H9 (cell line): Measurements from ENCODE around the gene EN1. TPM values are rescaled to one million over a fixed set of nuclear protein-coding genes. Genes with fewer than 3 reads are reported as not detected.
A peak's percentile ranks its signal among the peaks of the same experiment; 100 is the strongest.

Experiments
- DNase-seq: peaks from one replicate; pipeline ENCODE4 v3.0.0-alpha.2; 2017
- H2AFZ ChIP-seq: one replicate; pipeline ENCODE4 v1.6.1; 2013; ENCODE audit warnings: mild to moderate bottlenecking, low read length, control low read depth, moderate library complexity
- H2AK5ac ChIP-seq: 2 replicates; pipeline ENCODE4 v1.6.1; 2013; ENCODE audit warnings: low read length, control low read depth, mixed read lengths; ENCODE audit not compliant: insufficient read length
- H2BK120ac ChIP-seq: one replicate; pipeline ENCODE4 v1.6.1; 2013; ENCODE audit warnings: low read depth, mild to moderate bottlenecking, low read length, control low read depth, inconsistent platforms; ENCODE audit not compliant: poor library complexity, severe bottlenecking
- H2BK12ac ChIP-seq: 2 replicates; pipeline ENCODE4 v1.6.1; 2013; ENCODE audit warnings: low read length, control low read depth, mixed read lengths, low read depth; ENCODE audit not compliant: insufficient read length
- H2BK15ac ChIP-seq: 2 replicates; pipeline ENCODE4 v1.6.1; 2013; ENCODE audit warnings: low read depth, low read length, control low read depth
- H2BK20ac ChIP-seq: one replicate; pipeline ENCODE4 v1.6.1; 2013; ENCODE audit warnings: low read depth, mild to moderate bottlenecking, low read length, control low read depth, inconsistent platforms; ENCODE audit not compliant: poor library complexity, severe bottlenecking
- H2BK5ac ChIP-seq: 2 replicates; pipeline ENCODE4 v1.6.1; 2013; ENCODE audit warnings: low read length, control low read depth, mixed read lengths; ENCODE audit not compliant: insufficient read length
- H3K14ac ChIP-seq: 2 replicates; pipeline ENCODE4 v1.6.1; 2013; ENCODE audit warnings: low read length, control low read depth; ENCODE audit not compliant: insufficient read depth
- H3K18ac ChIP-seq: 2 replicates; pipeline ENCODE4 v1.6.1; 2013; ENCODE audit warnings: low read depth, mild to moderate bottlenecking, mixed read lengths, low read length, control low read depth; ENCODE audit not compliant: insufficient read length
- H3K23ac ChIP-seq: 2 replicates; pipeline ENCODE4 v1.6.1; 2013; ENCODE audit warnings: low read length, control low read depth, mixed read lengths, low read depth; ENCODE audit not compliant: insufficient read length
- H3K23me2 ChIP-seq: 2 replicates; pipeline ENCODE4 v1.6.1; 2013; ENCODE audit warnings: low read depth, mild to moderate bottlenecking, mixed read lengths, low read length, control low read depth; ENCODE audit not compliant: insufficient read length, poor library complexity, severe bottlenecking
- H3K27ac ChIP-seq: 2 replicates; pipeline ENCODE4 v1.5.1; 2013; ENCODE audit warnings: low read length, control low read depth, mixed read lengths, low read depth; ENCODE audit not compliant: insufficient read length
- H3K27me3 ChIP-seq: 2 replicates; pipeline ENCODE4 v1.6.1; 2013; ENCODE audit warnings: low read length, control low read depth, inconsistent platforms; ENCODE audit not compliant: insufficient read depth
- H3K4ac ChIP-seq: 2 replicates; pipeline ENCODE4 v1.6.1; 2013; ENCODE audit warnings: low read depth, mild to moderate bottlenecking, control low read depth, inconsistent platforms, low read length, moderate library complexity
- H3K4me1 ChIP-seq: 2 replicates; pipeline ENCODE4 v1.6.1; 2013; ENCODE audit warnings: low read length, control low read depth, inconsistent platforms; ENCODE audit not compliant: insufficient read depth
- H3K4me2 ChIP-seq: 2 replicates; pipeline ENCODE4 v1.6.1; 2013; ENCODE audit warnings: low read length, control low read depth, mixed read lengths; ENCODE audit not compliant: insufficient read length, insufficient read depth
- H3K56ac ChIP-seq: 2 replicates; pipeline ENCODE4 v1.6.1; 2013; ENCODE audit warnings: low read depth, mild to moderate bottlenecking, mixed read lengths, low read length, control low read depth; ENCODE audit not compliant: insufficient read length
- H3K79me1 ChIP-seq: 2 replicates; pipeline ENCODE4 v1.6.1; 2013; ENCODE audit warnings: low read depth, mild to moderate bottlenecking, moderate library complexity, low read length, control low read depth, inconsistent platforms; ENCODE audit not compliant: insufficient read depth, poor library complexity, severe bottlenecking
- H3K79me2 ChIP-seq: 2 replicates; pipeline ENCODE4 v1.6.1; 2013; ENCODE audit warnings: low read length, control low read depth, inconsistent platforms; ENCODE audit not compliant: insufficient read depth
- H3K9ac ChIP-seq: 2 replicates; pipeline ENCODE4 v1.6.1; 2013; ENCODE audit warnings: low read length, control low read depth, mixed read lengths; ENCODE audit not compliant: insufficient read length; ENCODE audit errors: extremely low read depth
- H3K9me3 ChIP-seq: one replicate; pipeline ENCODE4 v1.6.1; 2013; ENCODE audit warnings: low read depth, low read length, inconsistent platforms; ENCODE audit not compliant: control insufficient read depth
- H3T11ph ChIP-seq: one replicate; pipeline ENCODE4 v1.6.1; 2013; ENCODE audit warnings: mild to moderate bottlenecking, low read length, control low read depth, inconsistent platforms
- H4K20me1 ChIP-seq: one replicate; pipeline ENCODE4 v1.6.1; 2013; ENCODE audit not compliant: control insufficient read depth, insufficient read length, insufficient read depth
- H4K5ac ChIP-seq: 2 replicates; pipeline ENCODE4 v1.6.1; 2013; ENCODE audit warnings: low read depth, mild to moderate bottlenecking, mixed read lengths, low read length, control low read depth; ENCODE audit not compliant: insufficient read length
- H4K8ac ChIP-seq: replicated peaks from 2 replicates; pipeline ENCODE4 v1.6.1; 2013; ENCODE audit warnings: low read length, control low read depth, mixed read lengths, low read depth; ENCODE audit not compliant: insufficient read length
- H4K91ac ChIP-seq: 2 replicates; pipeline ENCODE4 v1.6.1; 2013; ENCODE audit warnings: low read depth, mild to moderate bottlenecking, moderate library complexity, mixed read lengths, low read length, control low read depth; ENCODE audit not compliant: insufficient read length
- H3K27ac Mint-ChIP-seq, 3 experiments: 2 replicates in 2 of 3; 3 replicates in 1 of 3; pipeline ENCODE4 v1.8.0; 2020 to 2021; ENCODE audit warnings: mixed read lengths in 3 of 3, mild to moderate bottlenecking in 1 of 3, moderate library complexity in 1 of 3
- H3K27me3 Mint-ChIP-seq: 2 replicates; pipeline ENCODE4 v1.8.0; 2021; ENCODE audit warnings: low read depth, mild to moderate bottlenecking, moderate library complexity, mixed read lengths
- H3K36me3 Mint-ChIP-seq, 3 experiments: 2 replicates in 2 of 3; 3 replicates in 1 of 3; pipeline ENCODE4 v1.8.0; 2020 to 2021; ENCODE audit warnings: low read depth in 3 of 3, mixed read lengths in 3 of 3; ENCODE audit not compliant: insufficient read depth in 1 of 3
- H3K4me1 Mint-ChIP-seq, 2 experiments: 2 replicates each; pipeline ENCODE4 v1.8.0; 2020; ENCODE audit warnings: mixed read lengths in 2 of 2
- H3K4me3 Mint-ChIP-seq, 2 experiments: 2 replicates in 1 of 2; 3 replicates in 1 of 2; pipeline ENCODE4 v1.8.0; 2020 to 2021; ENCODE audit warnings: mild to moderate bottlenecking in 2 of 2, mixed read lengths in 2 of 2, moderate library complexity in 1 of 2
- H3K9me3 Mint-ChIP-seq, 2 experiments: 2 replicates in 1 of 2; 3 replicates in 1 of 2; pipeline ENCODE4 v1.8.0; 2020; ENCODE audit warnings: mild to moderate bottlenecking in 2 of 2, mixed read lengths in 2 of 2, moderate library complexity in 1 of 2
- WGBS: extraction: QIAGEN DNeasy Blood & Tissue Kit; methylation state at CpG from one replicate; pipeline ENCODE4 v1.1.7; 2013; ENCODE audit warnings: missing lambda C conversion rate, low lambda C conversion rate, mixed read lengths; ENCODE audit not compliant: insufficient read length; ENCODE audit errors: extremely low coverage; 5-methylcytosine and 5-hydroxymethylcytosine counted together
- total RNA-seq: library from RNA; stranded (reverse); gene quantifications from 2 replicates; pipeline ENCODE4 v1.2.1, GENCODE V29; 2021
- TF ChIP-seq, protein P1 (sequence below): fragments of 200-600 bp; sonication (generic); conservative IDR thresholded peaks from 3 replicates; pipeline ENCODE4 v1.8.0; 2021; ENCODE audit warnings: antibody characterized with exemption, mild to moderate bottlenecking

EN1 gene
- total RNA-seq, 1 experiment from 2014 or later: not detected

DNA sequence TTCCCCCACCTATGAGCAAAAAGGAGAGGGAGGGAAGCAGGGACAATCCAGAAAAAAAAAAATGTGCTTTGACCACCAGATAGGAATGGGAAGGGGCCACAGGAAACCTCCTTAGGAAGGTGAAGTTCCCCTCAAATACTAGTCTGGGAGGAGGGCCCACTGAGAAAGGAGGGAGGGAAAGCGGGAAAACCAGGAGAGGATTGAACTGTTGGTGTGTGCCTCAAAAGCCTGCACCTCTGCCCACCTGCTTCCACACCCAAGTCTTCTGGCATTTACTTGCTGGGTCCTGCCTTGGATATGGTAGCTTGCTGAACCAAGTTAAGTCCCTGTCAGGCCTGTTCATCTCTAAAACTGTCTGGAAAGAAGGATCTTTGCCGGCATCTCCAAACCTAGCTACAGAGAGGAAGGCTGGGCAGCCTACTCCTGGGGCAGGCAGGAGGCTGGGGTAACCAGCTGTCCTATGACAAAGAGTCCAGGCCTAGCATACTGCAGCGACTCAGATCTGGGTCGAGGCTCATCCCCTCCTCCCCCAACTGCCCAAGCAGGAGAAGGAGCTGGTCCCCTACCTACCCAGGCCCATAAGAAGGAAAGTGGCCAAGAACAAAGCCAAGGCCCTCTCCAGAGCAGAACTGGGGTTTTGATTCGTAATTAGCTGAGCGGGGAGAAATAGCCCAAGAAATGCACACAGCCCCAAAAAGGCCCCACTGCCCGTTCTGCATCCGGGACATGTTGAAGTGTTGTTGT lies 3.0 kb downstream of the EN1 start:
- H4K5ac ChIP-seq: no peak overlapping the region
- H2BK12ac ChIP-seq: no peak overlapping the region
- Mint-ChIP-seq H3K27me3 (peaks cover 96% of the 10 kb centered on the region), H3K4me3 (peak overlapping the region in 1 of 2 experiments; percentile 63; a peak in 4 of 5 replicates), H3K4me1 (peaks cover 42 to 68% of the 10 kb centered on the region in 2 experiments), H3K9me3 (peaks cover 3 to 14% of the 10 kb centered on the region in 2 experiments; a peak in 3 of 5 replicates), H3K27ac (no peak overlapping the region; a peak in 1 of 7 replicates), H3K36me3 (no peaks in the 10 kb centered on the region; a peak in 1 of 7 replicates)
- no peaks in the 10 kb centered on the region for H3K79me2 ChIP-seq
- H3T11ph ChIP-seq: no peak overlapping the region
- H3K23me2 ChIP-seq: peaks cover 4% of the 10 kb centered on the region
- H4K91ac ChIP-seq: no peak overlapping the region
- H2BK20ac ChIP-seq: no peak overlapping the region
- TF ChIP-seq, protein P1, sequence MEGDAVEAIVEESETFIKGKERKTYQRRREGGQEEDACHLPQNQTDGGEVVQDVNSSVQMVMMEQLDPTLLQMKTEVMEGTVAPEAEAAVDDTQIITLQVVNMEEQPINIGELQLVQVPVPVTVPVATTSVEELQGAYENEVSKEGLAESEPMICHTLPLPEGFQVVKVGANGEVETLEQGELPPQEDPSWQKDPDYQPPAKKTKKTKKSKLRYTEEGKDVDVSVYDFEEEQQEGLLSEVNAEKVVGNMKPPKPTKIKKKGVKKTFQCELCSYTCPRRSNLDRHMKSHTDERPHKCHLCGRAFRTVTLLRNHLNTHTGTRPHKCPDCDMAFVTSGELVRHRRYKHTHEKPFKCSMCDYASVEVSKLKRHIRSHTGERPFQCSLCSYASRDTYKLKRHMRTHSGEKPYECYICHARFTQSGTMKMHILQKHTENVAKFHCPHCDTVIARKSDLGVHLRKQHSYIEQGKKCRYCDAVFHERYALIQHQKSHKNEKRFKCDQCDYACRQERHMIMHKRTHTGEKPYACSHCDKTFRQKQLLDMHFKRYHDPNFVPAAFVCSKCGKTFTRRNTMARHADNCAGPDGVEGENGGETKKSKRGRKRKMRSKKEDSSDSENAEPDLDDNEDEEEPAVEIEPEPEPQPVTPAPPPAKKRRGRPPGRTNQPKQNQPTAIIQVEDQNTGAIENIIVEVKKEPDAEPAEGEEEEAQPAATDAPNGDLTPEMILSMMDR: no peak
- H3K56ac ChIP-seq: no peak overlapping the region
- no peak overlapping the region for H2BK120ac ChIP-seq
- H4K20me1 ChIP-seq: no peaks in the 10 kb centered on the region
- no peak overlapping the region for H3K23ac ChIP-seq
- H3K18ac ChIP-seq: no peak overlapping the region
- no peak overlapping the region for H3K9ac ChIP-seq
- no peak overlapping the region for H2AFZ ChIP-seq
- no peak overlapping the region for H3K4me2 ChIP-seq
- no peak overlapping the region for H4K8ac ChIP-seq
- no peak overlapping the region for H3K4ac ChIP-seq
- H3K27me3 ChIP-seq: peaks cover 88% of the 10 kb centered on the region
- H3K27ac ChIP-seq: no peak overlapping the region
- H2BK15ac ChIP-seq: no peak overlapping the region
- no CpG with 5 or more reads among the region's 8 CpGs for WGBS
- no peak overlapping the region for H2AK5ac ChIP-seq
- no peak overlapping the region for H2BK5ac ChIP-seq
- H3K4me1 ChIP-seq: no peaks in the 10 kb centered on the region
- H3K14ac ChIP-seq: no peak overlapping the region
- no peaks in the 10 kb centered on the region for H3K79me1 ChIP-seq
- DNase-seq: peak; percentile 52
- no peaks in the 10 kb centered on the region for H3K9me3 ChIP-seq
